ENCODE results near the gene TMEFF2.

DNA sequence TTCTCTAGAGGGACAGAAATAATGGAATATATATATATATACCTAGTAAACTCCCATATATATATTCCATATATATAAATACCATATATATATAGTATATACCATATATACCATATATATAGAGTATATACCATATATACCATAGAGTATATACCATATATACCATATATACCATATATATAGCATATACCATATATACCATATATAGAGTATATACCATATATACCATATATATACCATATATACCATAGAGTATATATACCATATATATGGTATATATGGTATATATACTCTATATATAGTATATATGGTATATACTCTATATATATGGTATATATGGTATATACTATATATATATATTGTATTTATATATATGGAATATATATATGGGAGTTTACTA is 285.9 kb downstream of the TMEFF2 start:
- TF ChIP-seq, protein P1, sequence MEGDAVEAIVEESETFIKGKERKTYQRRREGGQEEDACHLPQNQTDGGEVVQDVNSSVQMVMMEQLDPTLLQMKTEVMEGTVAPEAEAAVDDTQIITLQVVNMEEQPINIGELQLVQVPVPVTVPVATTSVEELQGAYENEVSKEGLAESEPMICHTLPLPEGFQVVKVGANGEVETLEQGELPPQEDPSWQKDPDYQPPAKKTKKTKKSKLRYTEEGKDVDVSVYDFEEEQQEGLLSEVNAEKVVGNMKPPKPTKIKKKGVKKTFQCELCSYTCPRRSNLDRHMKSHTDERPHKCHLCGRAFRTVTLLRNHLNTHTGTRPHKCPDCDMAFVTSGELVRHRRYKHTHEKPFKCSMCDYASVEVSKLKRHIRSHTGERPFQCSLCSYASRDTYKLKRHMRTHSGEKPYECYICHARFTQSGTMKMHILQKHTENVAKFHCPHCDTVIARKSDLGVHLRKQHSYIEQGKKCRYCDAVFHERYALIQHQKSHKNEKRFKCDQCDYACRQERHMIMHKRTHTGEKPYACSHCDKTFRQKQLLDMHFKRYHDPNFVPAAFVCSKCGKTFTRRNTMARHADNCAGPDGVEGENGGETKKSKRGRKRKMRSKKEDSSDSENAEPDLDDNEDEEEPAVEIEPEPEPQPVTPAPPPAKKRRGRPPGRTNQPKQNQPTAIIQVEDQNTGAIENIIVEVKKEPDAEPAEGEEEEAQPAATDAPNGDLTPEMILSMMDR (IDR thresholded peaks at IDR 0.05): no peak
- TF ChIP-seq EZH2 (IDR thresholded peaks at IDR 0.05; ENCODE audit: borderline replicate concordance, insufficient read depth, low read depth, low read length, poor library complexity, severe bottlenecking): no peak

All from B cell (primary cell).